T-helper 17 cell (primary cell): ENCODE data around the gene PGAP3. TPM values are rescaled to one million over a fixed set of nuclear protein-coding genes. Genes with fewer than 3 reads are reported as not detected.

Experiments used
- ATAC-seq: fragments of 150-1000 bp; cut with Tn5 transposase; 2 replicates; pipeline ENCODE4 v1.10.0; 2021; ENCODE audit warnings: mild to moderate bottlenecking, moderate library complexity
- DNase-seq, 3 donors: peaks; one replicate each; pipeline versions ENCODE4 v3.0.0 to v3.0.0-alpha.2; 2020 to 2021
- H3K9me3 ChIP-seq: one replicate; pipeline ENCODE4 v1.7.0; 2013; ENCODE audit warnings: low read length, mild to moderate bottlenecking; ENCODE audit not compliant: control insufficient read depth, poor library complexity, severe bottlenecking
- H3K27ac Mint-ChIP-seq: one replicate; pipeline ENCODE4 v1.8.0; 2022; ENCODE audit warnings: mild to moderate bottlenecking, moderate library complexity, mixed read lengths
- H3K27me3 Mint-ChIP-seq: one replicate; pipeline ENCODE4 v1.8.0; 2022; ENCODE audit warnings: mixed read lengths
- H3K36me3 Mint-ChIP-seq: one replicate; pipeline ENCODE4 v1.8.0; 2022; ENCODE audit warnings: low read depth, mixed read lengths
- H3K4me1 Mint-ChIP-seq: one replicate; pipeline ENCODE4 v1.8.0; 2022; ENCODE audit warnings: mild to moderate bottlenecking, mixed read lengths
- H3K4me3 Mint-ChIP-seq: one replicate; pipeline ENCODE4 v1.8.0; 2022; ENCODE audit warnings: mild to moderate bottlenecking, moderate library complexity, mixed read lengths
- total RNA-seq, 4 donors: library from RNA in 2 of 4; stranded (reverse) in 2 of 4; gene quantifications; one replicate each; pipeline ENCODE4 v1.2.3 and lab custom pipeline; 2022 to 2026

The PGAP3 gene
- total RNA-seq, 2 donors from 2014 or later = 28.8 to 31.3 TPM

- H3K4me1 Mint-ChIP-seq = peaks cover 35% of the 10 kb centered on the region
- no peaks in the 10 kb centered on the region for H3K36me3 Mint-ChIP-seq
- peak overlapping the region; percentile 98 for H3K27ac Mint-ChIP-seq
- no peaks in the 10 kb centered on the region for H3K27me3 Mint-ChIP-seq
- ATAC-seq (no peak), DNase-seq (no peak)
- H3K9me3 ChIP-seq = no peaks in the 10 kb centered on the region
- no peak overlapping the region for H3K4me3 Mint-ChIP-seq
Measured at GRCh38 chr17:39677542-39678339, 10.1 kb downstream of the PGAP3 start.

GRCh38 chr17:39677072-39677471, 10.8 kb downstream of the PGAP3 start:
- peaks cover 35% of the 10 kb centered on the region for H3K4me1 Mint-ChIP-seq
- ATAC-seq (no peak), DNase-seq (no peak)
- H3K27ac Mint-ChIP-seq = peak overlapping the region; percentile 98
- no peaks in the 10 kb centered on the region for H3K9me3 ChIP-seq
- H3K36me3 Mint-ChIP-seq = no peaks in the 10 kb centered on the region
- peaks cover under 1% of the 10 kb centered on the region for H3K27me3 Mint-ChIP-seq
- no peak overlapping the region for H3K4me3 Mint-ChIP-seq

GRCh38 chr17:39676198-39676819, 11.5 kb downstream of the PGAP3 start:
- DNase-seq (no peak), ATAC-seq (peak; percentile 75)
- Mint-ChIP-seq H3K4me3 (peak overlapping the region; percentile 56), H3K4me1 (peaks cover 38% of the 10 kb centered on the region), H3K27ac (peak overlapping the region; percentile 89), H3K36me3 (no peaks in the 10 kb centered on the region), H3K27me3 (peaks cover 4% of the 10 kb centered on the region)
- no peaks in the 10 kb centered on the region for H3K9me3 ChIP-seq

GRCh38 chr17:39675390-39676082, 12.3 kb downstream of the PGAP3 start:
- Mint-ChIP-seq H3K4me3 (peak overlapping the region; percentile 19), H3K27ac (peak overlapping the region; percentile 89)

GRCh38 chr17:39674702-39675389, 13.0 kb downstream of the PGAP3 start:
- no peaks in the 10 kb centered on the region for H3K36me3 Mint-ChIP-seq
- no peak overlapping the region for H3K27ac Mint-ChIP-seq
- peaks cover 28% of the 10 kb centered on the region for H3K4me1 Mint-ChIP-seq
- H3K9me3 ChIP-seq = no peaks in the 10 kb centered on the region
- no peak for ATAC-seq
- no peak overlapping the region for H3K4me3 Mint-ChIP-seq
- H3K27me3 Mint-ChIP-seq = peaks cover 8% of the 10 kb centered on the region
- no peak for DNase-seq

More at GRCh38 chr17:39675390-39676082, 12.3 kb downstream of the PGAP3 start:
- Mint-ChIP-seq H3K36me3 (no peaks in the 10 kb centered on the region), H3K4me1 (peaks cover 35% of the 10 kb centered on the region), H3K27me3 (peaks cover 5% of the 10 kb centered on the region)
- ATAC-seq (no peak), DNase-seq (no peak)
- no peaks in the 10 kb centered on the region for H3K9me3 ChIP-seq

GRCh38 chr17:39674179-39674578, 13.7 kb downstream of the PGAP3 start:
- H3K27ac Mint-ChIP-seq = no peak overlapping the region
- H3K36me3 Mint-ChIP-seq = no peaks in the 10 kb centered on the region

GRCh38 chr17:39673335-39674081, 14.3 kb downstream of the PGAP3 start:
- DNase-seq (no peak), ATAC-seq (no peak)
- Mint-ChIP-seq H3K36me3 (peaks cover 2% of the 10 kb centered on the region), H3K4me3 (no peak overlapping the region), H3K4me1 (peaks cover 21% of the 10 kb centered on the region), H3K27ac (no peak overlapping the region), H3K27me3 (peaks cover 11% of the 10 kb centered on the region)
- H3K9me3 ChIP-seq = no peaks in the 10 kb centered on the region

More at GRCh38 chr17:39674179-39674578, 13.7 kb downstream of the PGAP3 start:
- no peak for ATAC-seq
- H3K9me3 ChIP-seq = no peaks in the 10 kb centered on the region
- peaks cover 8% of the 10 kb centered on the region for H3K27me3 Mint-ChIP-seq
- no peak for DNase-seq
- peaks cover 21% of the 10 kb centered on the region for H3K4me1 Mint-ChIP-seq
- H3K4me3 Mint-ChIP-seq = no peak overlapping the region

- DNase-seq (no peak), ATAC-seq (no peak)
- no peaks in the 10 kb centered on the region for H3K9me3 ChIP-seq
- H3K4me1 Mint-ChIP-seq = peaks cover 22% of the 10 kb centered on the region
- H3K36me3 Mint-ChIP-seq = peaks cover 3% of the 10 kb centered on the region
- peaks cover 14% of the 10 kb centered on the region for H3K27me3 Mint-ChIP-seq
- H3K27ac Mint-ChIP-seq = no peak overlapping the region
- no peak overlapping the region for H3K4me3 Mint-ChIP-seq
Measured at GRCh38 chr17:39672522-39673334, 15.1 kb downstream of the PGAP3 start.

- ATAC-seq (no peak), DNase-seq (no peak)
- no peaks in the 10 kb centered on the region for H3K9me3 ChIP-seq
- Mint-ChIP-seq H3K4me1 (peaks cover 15% of the 10 kb centered on the region), H3K27ac (peak overlapping the region; percentile 57), H3K27me3 (peaks cover 16% of the 10 kb centered on the region), H3K4me3 (no peak overlapping the region), H3K36me3 (peaks cover 3% of the 10 kb centered on the region)
Measured at GRCh38 chr17:39671651-39672521, 16.0 kb downstream of the PGAP3 start.

- no peak for DNase-seq
- peaks cover 3% of the 10 kb centered on the region for H3K36me3 Mint-ChIP-seq
- no peak overlapping the region for H3K27ac Mint-ChIP-seq
- H3K4me1 Mint-ChIP-seq = peaks cover 11% of the 10 kb centered on the region
- H3K4me3 Mint-ChIP-seq = no peak overlapping the region
- H3K27me3 Mint-ChIP-seq = peaks cover 26% of the 10 kb centered on the region
- ATAC-seq = no peak
- no peaks in the 10 kb centered on the region for H3K9me3 ChIP-seq
Measured at GRCh38 chr17:39670746-39671145, 17.1 kb downstream of the PGAP3 start.
